OCI-LY1 (cell line): ENCODE results near the gene PTPRU.

Source experiments
- H2AFZ ChIP-seq: fragments of 200-600 bp; sonication (generic), shearing (Covaris generic); 2 replicates; pipeline ENCODE4 v1.6.0; 2014; ENCODE audit warnings: antibody characterized with exemption, mild to moderate bottlenecking, low read length
- H3F3A ChIP-seq: fragments of 200-600 bp; sonication (generic), shearing (Covaris generic); 2 replicates; pipeline ENCODE4 v1.6.0; 2014; ENCODE audit warnings: mild to moderate bottlenecking, antibody characterized with exemption, low read length, moderate library complexity; ENCODE audit not compliant: insufficient read depth
- H3K27ac ChIP-seq: fragments of 200-600 bp; sonication (generic); 2 replicates; pipeline ENCODE4 v1.5.1; 2014; ENCODE audit warnings: low read length, mixed run types, mild to moderate bottlenecking, low read depth; ENCODE audit not compliant: poor library complexity, severe bottlenecking
- H3K27me3 ChIP-seq: fragments of 200-600 bp; sonication (generic); 2 replicates; pipeline ENCODE4 v1.6.0; 2014; ENCODE audit warnings: antibody characterized with exemption, mild to moderate bottlenecking, low read length, moderate library complexity; ENCODE audit not compliant: insufficient read depth
- H3K36me3 ChIP-seq: fragments of 200-600 bp; sonication (generic); 2 replicates; pipeline ENCODE4 v1.6.1; 2014; ENCODE audit warnings: mild to moderate bottlenecking, antibody characterized with exemption, low read length, moderate library complexity, mixed read lengths; ENCODE audit not compliant: insufficient read depth
- H3K4me1 ChIP-seq: fragments of 200-600 bp; sonication (generic); 2 replicates; pipeline ENCODE4 v1.5.1; 2014; ENCODE audit warnings: mild to moderate bottlenecking, low read length, moderate library complexity; ENCODE audit not compliant: insufficient read depth, severe bottlenecking
- H3K4me2 ChIP-seq: fragments of 200-600 bp; sonication (generic), shearing (Covaris generic); 2 replicates; pipeline ENCODE4 v1.6.1; 2014; ENCODE audit warnings: low read length
- H3K4me3 ChIP-seq: fragments of 200-600 bp; sonication (generic); 2 replicates; pipeline ENCODE4 v1.5.1; 2014; ENCODE audit warnings: low read length, low read depth, mild to moderate bottlenecking, mixed read lengths; ENCODE audit not compliant: poor library complexity, severe bottlenecking
- H3K79me2 ChIP-seq: fragments of 200-600 bp; shearing (Covaris generic); 2 replicates; pipeline ENCODE4 v1.6.1; 2016; ENCODE audit warnings: mixed run types, low read length, mixed read lengths; ENCODE audit not compliant: insufficient read depth
- H3K9ac ChIP-seq: fragments of 200-600 bp; sonication (generic), shearing (Covaris generic); 2 replicates; pipeline ENCODE4 v1.6.1; 2014; ENCODE audit warnings: mild to moderate bottlenecking, low read length, mixed read lengths
- H3K9me2 ChIP-seq: fragments of 200-600 bp; sonication (generic), shearing (Covaris generic); 2 replicates; pipeline ENCODE4 v1.6.1; 2014; ENCODE audit warnings: low read depth, mild to moderate bottlenecking, low read length, mixed read lengths
- H3K9me3 ChIP-seq: fragments of 200-600 bp; shearing (Covaris generic); 2 replicates; pipeline ENCODE4 v1.6.1; 2014; ENCODE audit warnings: low read length, mixed read lengths
- H4K20me1 ChIP-seq: fragments of 200-600 bp; sonication (generic), shearing (Covaris generic); 2 replicates; pipeline ENCODE4 v1.6.0; 2016; ENCODE audit warnings: mild to moderate bottlenecking, low read length; ENCODE audit not compliant: insufficient read depth
- CTCF ChIP-seq: fragments of 200-600 bp; sonication (generic), shearing (Covaris generic); IDR thresholded peaks from 2 replicates; pipeline ENCODE4 v1.5.1; 2017; ENCODE audit warnings: mild to moderate bottlenecking, antibody characterized with exemption, low read length, moderate library complexity, mixed read lengths
- EZH2 ChIP-seq: fragments of 200-600 bp; sonication (generic), shearing (Covaris generic); IDR thresholded peaks from 2 replicates; pipeline ENCODE4 v1.8.0; 2017; ENCODE audit warnings: borderline replicate concordance, mixed run types, mild to moderate bottlenecking, antibody characterized with exemption, low read length, moderate library complexity, mixed read lengths

The PTPRU gene

GRCh38 chr1:29236712-29237128, 398 bp downstream of the PTPRU start:
- Histone ChIP-seq H3K4me3 (peak overlapping the region; percentile 51), H3K36me3 (no peaks in the 10 kb centered on the region), H3K79me2 (no peaks in the 10 kb centered on the region), H3K4me2 (peak overlapping the region; percentile 81), H3K9ac (no peak overlapping the region; the same call in 1 of the 2 replicates), H3K4me1 (peaks cover 19% of the 10 kb centered on the region), H3K27ac (no peak overlapping the region), H3K27me3 (no peaks in the 10 kb centered on the region), H4K20me1 (no peaks in the 10 kb centered on the region), H3F3A (no peaks in the 10 kb centered on the region), H2AFZ (no peak overlapping the region), H3K9me3 (no peaks in the 10 kb centered on the region), H3K9me2 (no peaks in the 10 kb centered on the region)
- TF ChIP-seq CTCF (no peak), EZH2 (no peak)

DNA sequence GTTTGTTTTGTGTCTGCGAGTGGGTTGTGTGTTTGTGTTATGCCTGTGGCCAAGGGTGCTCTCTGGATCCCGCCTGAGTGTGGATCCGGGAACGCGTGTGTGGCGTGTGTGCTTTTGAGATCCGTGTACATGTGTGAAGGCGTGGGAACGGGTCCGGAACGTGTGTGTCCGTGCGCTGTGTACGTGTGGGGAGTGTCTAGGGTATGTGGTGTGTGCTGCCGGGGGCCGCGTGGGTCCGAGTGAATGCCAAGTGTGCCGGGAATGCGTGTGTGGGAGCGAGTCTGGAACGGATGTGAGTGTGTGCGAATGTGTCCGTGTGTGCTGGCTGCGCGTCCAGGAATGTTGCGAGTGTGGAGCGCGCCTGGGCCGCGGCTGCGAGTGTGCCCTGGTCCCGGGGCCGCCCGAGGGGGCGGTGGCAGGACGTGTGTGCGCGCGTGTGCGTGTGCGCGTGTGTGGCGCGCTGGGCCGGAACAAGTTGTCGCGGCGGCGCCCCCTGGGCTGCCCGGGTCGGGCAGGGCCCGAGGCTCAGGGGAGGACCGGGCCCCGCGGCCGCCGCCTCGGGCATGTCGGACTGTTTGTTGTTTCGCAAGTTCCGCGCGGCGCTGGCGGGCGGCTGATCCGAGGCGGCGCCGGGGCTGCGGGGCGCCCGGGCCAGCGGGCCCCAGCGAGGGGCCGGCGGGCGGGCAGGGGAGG, 953 bp downstream of the PTPRU start:
- Histone ChIP-seq H3K9me2 (no peaks in the 10 kb centered on the region), H3K9me3 (no peaks in the 10 kb centered on the region), H3K9ac (no peak overlapping the region), H3K4me1 (peaks cover 19% of the 10 kb centered on the region), H3K36me3 (no peaks in the 10 kb centered on the region), H4K20me1 (no peaks in the 10 kb centered on the region), H3K4me2 (peak overlapping the region; percentile 81; the same call in 1 of the 2 replicates), H3F3A (no peaks in the 10 kb centered on the region), H3K4me3 (peak overlapping the region; percentile 51), H3K27me3 (no peaks in the 10 kb centered on the region), H2AFZ (no peak overlapping the region), H3K27ac (no peak overlapping the region), H3K79me2 (no peaks in the 10 kb centered on the region)
- TF ChIP-seq CTCF, result no peak
- no peak for TF ChIP-seq EZH2

DNA sequence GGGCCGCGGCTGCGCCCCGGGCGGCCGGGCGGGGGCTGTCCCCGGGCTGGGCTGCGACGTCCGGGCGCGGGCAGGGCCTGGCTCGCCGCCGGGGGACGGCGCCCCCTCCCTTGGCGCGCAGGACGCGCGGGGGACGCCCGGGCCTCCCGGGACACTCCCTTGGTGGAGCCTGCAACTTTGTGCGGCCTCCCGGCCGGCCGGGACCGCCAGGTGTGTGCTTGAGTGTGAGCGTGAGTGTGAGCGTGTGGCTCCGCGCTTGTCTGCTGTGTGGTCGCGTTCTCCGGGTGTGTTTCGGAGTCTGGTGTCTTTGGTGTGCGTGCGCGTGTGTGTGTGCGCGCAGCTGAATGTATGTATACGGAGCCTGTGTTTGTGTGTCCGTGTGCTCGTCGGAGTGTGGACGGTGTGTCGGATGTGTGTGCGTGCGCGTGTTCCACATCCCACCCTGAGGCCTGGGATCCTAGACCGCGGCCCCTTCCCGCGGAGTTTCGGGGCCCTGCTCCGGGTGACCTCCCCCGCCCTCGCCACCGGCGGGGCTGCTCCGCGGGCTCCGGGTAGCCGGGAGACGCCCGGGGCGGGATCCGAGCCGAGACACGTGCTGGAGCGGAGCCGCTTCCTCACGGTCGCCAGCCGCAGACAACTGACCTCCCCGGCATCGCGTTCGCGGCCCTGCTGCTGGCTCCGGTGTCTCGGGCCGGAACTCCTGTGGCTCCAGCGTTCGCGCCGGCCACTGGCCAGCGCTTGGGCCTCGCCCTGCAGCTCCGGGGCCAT, 1.7 kb downstream of the PTPRU start:
- no peaks in the 10 kb centered on the region for H3K27me3 ChIP-seq
- H4K20me1 ChIP-seq, result no peaks in the 10 kb centered on the region
- no peaks in the 10 kb centered on the region for H3K9me2 ChIP-seq
- no peak overlapping the region for H2AFZ ChIP-seq
- no peak overlapping the region for H3K4me3 ChIP-seq
- no peak overlapping the region for H3K4me2 ChIP-seq
- TF ChIP-seq CTCF (no peak), EZH2 (no peak)
- H3K9ac ChIP-seq, result no peak overlapping the region
- no peaks in the 10 kb centered on the region for H3K36me3 ChIP-seq
- no peak overlapping the region for H3K27ac ChIP-seq
- no peaks in the 10 kb centered on the region for H3K9me3 ChIP-seq
- H3F3A ChIP-seq, result no peaks in the 10 kb centered on the region
- H3K79me2 ChIP-seq, result no peaks in the 10 kb centered on the region
- peaks cover 19% of the 10 kb centered on the region for H3K4me1 ChIP-seq
